G401.6 (cell line): ENCODE results near the gene SMAD3.
"Not testable (repeated sequence)": the region's sequence is repeated elsewhere in the genome, so short reads cannot be mapped to it uniquely, and the experiment has no call there.

Source experiments
- FAIRE-seq: peaks from 2 replicates; lab custom pipeline; 2012; peaks lifted over from hg19 to GRCh38; lab: Jason Lieb, UNC

SMAD3 gene

GRCh38 chr15:67063689-67064606 lies 1.5 kb upstream of the SMAD3 start:
- no peak for FAIRE-seq

GRCh38 chr15:67064607-67065530 lies 533 bp upstream of the SMAD3 start:
- FAIRE-seq, result no peak

- FAIRE-seq, result no peak
These were observed 898 bp downstream of the SMAD3 start for GRCh38 chr15:67066041-67066958.

GRCh38 chr15:67066959-67067853 lies 1.8 kb downstream of the SMAD3 start:
- FAIRE-seq, result no peak

- FAIRE-seq, result no peak
These were observed 2.6 kb downstream of the SMAD3 start for GRCh38 chr15:67067930-67068551.

GRCh38 chr15:67068710-67069400 lies 3.5 kb downstream of the SMAD3 start:
- FAIRE-seq, result no peak

- FAIRE-seq, result no peak
These were observed 4.7 kb downstream of the SMAD3 start for GRCh38 chr15:67070150-67070549.

GRCh38 chr15:67070892-67071664 lies 5.7 kb downstream of the SMAD3 start:
- no peak for FAIRE-seq

GRCh38 chr15:67072442-67072841 lies 7.0 kb downstream of the SMAD3 start:
- no peak for FAIRE-seq

- no peak for FAIRE-seq
These were observed 7.6 kb downstream of the SMAD3 start for GRCh38 chr15:67072958-67073357.

GRCh38 chr15:67074886-67075229 lies 9.5 kb downstream of the SMAD3 start:
- FAIRE-seq, result no peak

- FAIRE-seq, result not testable (repeated sequence)
These were observed 10.2 kb downstream of the SMAD3 start for GRCh38 chr15:67075555-67076135.

GRCh38 chr15:67076147-67076843 lies 10.9 kb downstream of the SMAD3 start:
- no peak for FAIRE-seq

- FAIRE-seq, result no peak
These were observed 12.3 kb downstream of the SMAD3 start for GRCh38 chr15:67077641-67078215.

GRCh38 chr15:67079361-67079760 lies 14.0 kb downstream of the SMAD3 start:
- FAIRE-seq, result no peak

- no peak for FAIRE-seq
These were observed 14.9 kb downstream of the SMAD3 start for GRCh38 chr15:67080118-67080899.

- FAIRE-seq, result no peak
These were observed 15.6 kb downstream of the SMAD3 start for GRCh38 chr15:67080900-67081431.
